Measurements from ENCODE around the gene MEAF6.

- TF ChIP-seq NRF1 (IDR thresholded peaks at IDR 0.05; ENCODE audit: low read depth, low read length) (no peak), YY1 (IDR thresholded peaks at IDR 0.05; ENCODE audit: low read depth) (no peak), MAX (IDR thresholded peaks at IDR 0.05; ENCODE audit: low read depth) (no peak), SMC3 (IDR thresholded peaks at IDR 0.05; ENCODE audit: low read depth, low read length) (no peak), PBX3 (IDR thresholded peaks at IDR 0.05) (no peak), USF1 (IDR thresholded peaks at IDR 0.05; ENCODE audit: borderline replicate concordance, low read depth) (no peak), CTCF (IDR thresholded peaks at IDR 0.05) (no peak), TAF1 (IDR thresholded peaks at IDR 0.05; ENCODE audit: borderline replicate concordance, low read depth, low read length) (no peak), POLR2AphosphoS5 (IDR thresholded peaks at IDR 0.05; ENCODE audit: low read depth, low read length) (no peak)
Measured at GRCh38 chr1:37484325-37485051, 30.1 kb downstream of the MEAF6 start.

All from SK-N-SH (cell line).